ENCODE data around the gene STX8.
"Not testable (repeated sequence)": the region's sequence is repeated elsewhere in the genome, so short reads cannot be mapped to it uniquely, and the experiment has no call there.

STX8 gene

GRCh38 chr17:9342225-9342624, 233.4 kb downstream of the STX8 start:
- TF ChIP-seq CTCF (conservative IDR thresholded peaks at IDR 0.05): no peak
- H3K27ac ChIP-seq: no peak overlapping the region

GRCh38 chr17:9339958-9340357, 235.7 kb downstream of the STX8 start:
- TF ChIP-seq CTCF (conservative IDR thresholded peaks at IDR 0.05): no peak
- no peak overlapping the region for H3K27ac ChIP-seq

GRCh38 chr17:9339482-9339881, 236.1 kb downstream of the STX8 start:
- not testable (repeated sequence) for H3K27ac ChIP-seq

- TF ChIP-seq CTCF (conservative IDR thresholded peaks at IDR 0.05): no peak
- H3K27ac ChIP-seq: no peak overlapping the region
Observed at GRCh38 chr17:9336817-9337216, 238.8 kb downstream of the STX8 start.

- no peak overlapping the region for H3K27ac ChIP-seq
Observed at GRCh38 chr17:9334536-9335446, 240.8 kb downstream of the STX8 start.

GRCh38 chr17:9332132-9332494, 243.5 kb downstream of the STX8 start:
- no peak for TF ChIP-seq CTCF (conservative IDR thresholded peaks at IDR 0.05)
- H3K27ac ChIP-seq: no peak overlapping the region

More at GRCh38 chr17:9334536-9335446, 240.8 kb downstream of the STX8 start:
- no peak for TF ChIP-seq CTCF (conservative IDR thresholded peaks at IDR 0.05)

GRCh38 chr17:9331279-9332131, 244.1 kb downstream of the STX8 start:
- no peak overlapping the region for H3K27ac ChIP-seq
- no peak for TF ChIP-seq CTCF (conservative IDR thresholded peaks at IDR 0.05)

All from VCaP (cell line).